H9 (cell line): ENCODE data around the gene SIGLEC8. TPM values are rescaled to one million over a fixed set of nuclear protein-coding genes. Genes with fewer than 3 reads are reported as not detected.

Experiments
- DNase-seq: peaks from one replicate; pipeline ENCODE4 v3.0.0-alpha.2; 2017
- H2AFZ ChIP-seq: one replicate; pipeline ENCODE4 v1.6.1; 2013; ENCODE audit warnings: mild to moderate bottlenecking, low read length, control low read depth, moderate library complexity
- H2AK5ac ChIP-seq: 2 replicates; pipeline ENCODE4 v1.6.1; 2013; ENCODE audit warnings: low read length, control low read depth, mixed read lengths; ENCODE audit not compliant: insufficient read length
- H2BK120ac ChIP-seq: one replicate; pipeline ENCODE4 v1.6.1; 2013; ENCODE audit warnings: low read depth, mild to moderate bottlenecking, low read length, control low read depth, inconsistent platforms; ENCODE audit not compliant: poor library complexity, severe bottlenecking
- H2BK12ac ChIP-seq: 2 replicates; pipeline ENCODE4 v1.6.1; 2013; ENCODE audit warnings: low read length, control low read depth, mixed read lengths, low read depth; ENCODE audit not compliant: insufficient read length
- H2BK15ac ChIP-seq: 2 replicates; pipeline ENCODE4 v1.6.1; 2013; ENCODE audit warnings: low read depth, low read length, control low read depth
- H2BK20ac ChIP-seq: one replicate; pipeline ENCODE4 v1.6.1; 2013; ENCODE audit warnings: low read depth, mild to moderate bottlenecking, low read length, control low read depth, inconsistent platforms; ENCODE audit not compliant: poor library complexity, severe bottlenecking
- H2BK5ac ChIP-seq: 2 replicates; pipeline ENCODE4 v1.6.1; 2013; ENCODE audit warnings: low read length, control low read depth, mixed read lengths; ENCODE audit not compliant: insufficient read length
- H3K14ac ChIP-seq: 2 replicates; pipeline ENCODE4 v1.6.1; 2013; ENCODE audit warnings: low read length, control low read depth; ENCODE audit not compliant: insufficient read depth
- H3K18ac ChIP-seq: 2 replicates; pipeline ENCODE4 v1.6.1; 2013; ENCODE audit warnings: low read depth, mild to moderate bottlenecking, mixed read lengths, low read length, control low read depth; ENCODE audit not compliant: insufficient read length
- H3K23ac ChIP-seq: 2 replicates; pipeline ENCODE4 v1.6.1; 2013; ENCODE audit warnings: low read length, control low read depth, mixed read lengths, low read depth; ENCODE audit not compliant: insufficient read length
- H3K23me2 ChIP-seq: 2 replicates; pipeline ENCODE4 v1.6.1; 2013; ENCODE audit warnings: low read depth, mild to moderate bottlenecking, mixed read lengths, low read length, control low read depth; ENCODE audit not compliant: insufficient read length, poor library complexity, severe bottlenecking
- H3K27ac ChIP-seq: 2 replicates; pipeline ENCODE4 v1.5.1; 2013; ENCODE audit warnings: low read length, control low read depth, mixed read lengths, low read depth; ENCODE audit not compliant: insufficient read length
- H3K27me3 ChIP-seq: 2 replicates; pipeline ENCODE4 v1.6.1; 2013; ENCODE audit warnings: low read length, control low read depth, inconsistent platforms; ENCODE audit not compliant: insufficient read depth
- H3K4ac ChIP-seq: 2 replicates; pipeline ENCODE4 v1.6.1; 2013; ENCODE audit warnings: low read depth, mild to moderate bottlenecking, control low read depth, inconsistent platforms, low read length, moderate library complexity
- H3K4me1 ChIP-seq: 2 replicates; pipeline ENCODE4 v1.6.1; 2013; ENCODE audit warnings: low read length, control low read depth, inconsistent platforms; ENCODE audit not compliant: insufficient read depth
- H3K4me2 ChIP-seq: 2 replicates; pipeline ENCODE4 v1.6.1; 2013; ENCODE audit warnings: low read length, control low read depth, mixed read lengths; ENCODE audit not compliant: insufficient read length, insufficient read depth
- H3K56ac ChIP-seq: 2 replicates; pipeline ENCODE4 v1.6.1; 2013; ENCODE audit warnings: low read depth, mild to moderate bottlenecking, mixed read lengths, low read length, control low read depth; ENCODE audit not compliant: insufficient read length
- H3K79me1 ChIP-seq: 2 replicates; pipeline ENCODE4 v1.6.1; 2013; ENCODE audit warnings: low read depth, mild to moderate bottlenecking, moderate library complexity, low read length, control low read depth, inconsistent platforms; ENCODE audit not compliant: insufficient read depth, poor library complexity, severe bottlenecking
- H3K79me2 ChIP-seq: 2 replicates; pipeline ENCODE4 v1.6.1; 2013; ENCODE audit warnings: low read length, control low read depth, inconsistent platforms; ENCODE audit not compliant: insufficient read depth
- H3K9ac ChIP-seq: 2 replicates; pipeline ENCODE4 v1.6.1; 2013; ENCODE audit warnings: low read length, control low read depth, mixed read lengths; ENCODE audit not compliant: insufficient read length; ENCODE audit errors: extremely low read depth
- H3K9me3 ChIP-seq: one replicate; pipeline ENCODE4 v1.6.1; 2013; ENCODE audit warnings: low read depth, low read length, inconsistent platforms; ENCODE audit not compliant: control insufficient read depth
- H3T11ph ChIP-seq: one replicate; pipeline ENCODE4 v1.6.1; 2013; ENCODE audit warnings: mild to moderate bottlenecking, low read length, control low read depth, inconsistent platforms
- H4K20me1 ChIP-seq: one replicate; pipeline ENCODE4 v1.6.1; 2013; ENCODE audit not compliant: control insufficient read depth, insufficient read length, insufficient read depth
- H4K5ac ChIP-seq: 2 replicates; pipeline ENCODE4 v1.6.1; 2013; ENCODE audit warnings: low read depth, mild to moderate bottlenecking, mixed read lengths, low read length, control low read depth; ENCODE audit not compliant: insufficient read length
- H4K8ac ChIP-seq: replicated peaks from 2 replicates; pipeline ENCODE4 v1.6.1; 2013; ENCODE audit warnings: low read length, control low read depth, mixed read lengths, low read depth; ENCODE audit not compliant: insufficient read length
- H4K91ac ChIP-seq: 2 replicates; pipeline ENCODE4 v1.6.1; 2013; ENCODE audit warnings: low read depth, mild to moderate bottlenecking, moderate library complexity, mixed read lengths, low read length, control low read depth; ENCODE audit not compliant: insufficient read length
- H3K27ac Mint-ChIP-seq, 3 experiments: 2 replicates in 2 of 3; 3 replicates in 1 of 3; pipeline ENCODE4 v1.8.0; 2020 to 2021; ENCODE audit warnings: mixed read lengths in 3 of 3, mild to moderate bottlenecking in 1 of 3, moderate library complexity in 1 of 3
- H3K27me3 Mint-ChIP-seq: 2 replicates; pipeline ENCODE4 v1.8.0; 2021; ENCODE audit warnings: low read depth, mild to moderate bottlenecking, moderate library complexity, mixed read lengths
- H3K36me3 Mint-ChIP-seq, 3 experiments: 2 replicates in 2 of 3; 3 replicates in 1 of 3; pipeline ENCODE4 v1.8.0; 2020 to 2021; ENCODE audit warnings: low read depth in 3 of 3, mixed read lengths in 3 of 3; ENCODE audit not compliant: insufficient read depth in 1 of 3
- H3K4me1 Mint-ChIP-seq, 2 experiments: 2 replicates each; pipeline ENCODE4 v1.8.0; 2020; ENCODE audit warnings: mixed read lengths in 2 of 2
- H3K4me3 Mint-ChIP-seq, 2 experiments: 2 replicates in 1 of 2; 3 replicates in 1 of 2; pipeline ENCODE4 v1.8.0; 2020 to 2021; ENCODE audit warnings: mild to moderate bottlenecking in 2 of 2, mixed read lengths in 2 of 2, moderate library complexity in 1 of 2
- H3K9me3 Mint-ChIP-seq, 2 experiments: 2 replicates in 1 of 2; 3 replicates in 1 of 2; pipeline ENCODE4 v1.8.0; 2020; ENCODE audit warnings: mild to moderate bottlenecking in 2 of 2, mixed read lengths in 2 of 2, moderate library complexity in 1 of 2
- CTCF ChIP-seq: fragments of 200-600 bp; sonication (generic); conservative IDR thresholded peaks from 3 replicates; pipeline ENCODE4 v1.8.0; 2021; ENCODE audit warnings: antibody characterized with exemption, mild to moderate bottlenecking
- WGBS: extraction: QIAGEN DNeasy Blood & Tissue Kit; methylation state at CpG from one replicate; pipeline ENCODE4 v1.1.7; 2013; ENCODE audit warnings: missing lambda C conversion rate, low lambda C conversion rate, mixed read lengths; ENCODE audit not compliant: insufficient read length; ENCODE audit errors: extremely low coverage; 5-methylcytosine and 5-hydroxymethylcytosine counted together
- total RNA-seq: library from RNA; stranded (reverse); gene quantifications from 2 replicates; pipeline ENCODE4 v1.2.1, GENCODE V29; 2021

Gene SIGLEC8
- total RNA-seq, 1 experiment from 2014 or later, result not detected

GRCh38 chr19:51450730-51451307 lies 7.4 kb downstream of the SIGLEC8 start:
- H3K9ac ChIP-seq, result no peak overlapping the region
- DNase-seq, result no peak
- Mint-ChIP-seq H3K36me3 (peaks cover 0 to 5% (median 5%) of the 10 kb centered on the region in 3 experiments; a peak in 1 of 7 replicates), H3K4me3 (no peak overlapping the region), H3K27me3 (peaks cover 45% of the 10 kb centered on the region), H3K4me1 (peaks cover 0 to 2% of the 10 kb centered on the region in 2 experiments; a peak in 1 of 4 replicates), H3K9me3 (peaks cover 29 to 88% of the 10 kb centered on the region in 2 experiments), H3K27ac (peak overlapping the region in 1 of 3 experiments; percentile 40; a peak in 1 of 7 replicates)
- H4K5ac ChIP-seq, result no peak overlapping the region
- no peak overlapping the region for H4K8ac ChIP-seq
- H3K23ac ChIP-seq, result no peak overlapping the region
- TF ChIP-seq CTCF, result no peak
- H4K91ac ChIP-seq, result no peak overlapping the region
- H3K23me2 ChIP-seq, result no peaks in the 10 kb centered on the region
- no peaks in the 10 kb centered on the region for H3K9me3 ChIP-seq
- no peaks in the 10 kb centered on the region for H3K4me1 ChIP-seq
- no peak overlapping the region for H2BK120ac ChIP-seq
- H3K4me2 ChIP-seq, result no peak overlapping the region
- H2BK20ac ChIP-seq, result no peak overlapping the region
- H3T11ph ChIP-seq, result no peak overlapping the region
- H2BK5ac ChIP-seq, result no peak overlapping the region
- H2AFZ ChIP-seq, result no peak overlapping the region
- no peak overlapping the region for H3K4ac ChIP-seq
- H3K27ac ChIP-seq, result no peak overlapping the region
- H3K14ac ChIP-seq, result no peak overlapping the region
- no peaks in the 10 kb centered on the region for H3K79me2 ChIP-seq
- no peak overlapping the region for H2BK15ac ChIP-seq
- H2BK12ac ChIP-seq, result no peak overlapping the region
- no peak overlapping the region for H3K18ac ChIP-seq
- H3K56ac ChIP-seq, result no peak overlapping the region
- no CpG with 5 or more reads among the region's 5 CpGs for WGBS
- peaks cover 3% of the 10 kb centered on the region for H4K20me1 ChIP-seq
- H3K27me3 ChIP-seq, result no peaks in the 10 kb centered on the region
- H2AK5ac ChIP-seq, result no peak overlapping the region
- H3K79me1 ChIP-seq, result no peaks in the 10 kb centered on the region
